Measurements from ENCODE around the gene PTGS2. TPM values are rescaled to one million over a fixed set of nuclear protein-coding genes. Genes with fewer than 3 reads are reported as not detected.
"Not testable (repeated sequence)": the region's sequence is repeated elsewhere in the genome, so short reads cannot be mapped to it uniquely, and the experiment has no call there.

The PTGS2 gene
- total and polyA plus RNA-seq, 10 donors, result 0.20 to 8.3 (median 3.2) TPM

DNA sequence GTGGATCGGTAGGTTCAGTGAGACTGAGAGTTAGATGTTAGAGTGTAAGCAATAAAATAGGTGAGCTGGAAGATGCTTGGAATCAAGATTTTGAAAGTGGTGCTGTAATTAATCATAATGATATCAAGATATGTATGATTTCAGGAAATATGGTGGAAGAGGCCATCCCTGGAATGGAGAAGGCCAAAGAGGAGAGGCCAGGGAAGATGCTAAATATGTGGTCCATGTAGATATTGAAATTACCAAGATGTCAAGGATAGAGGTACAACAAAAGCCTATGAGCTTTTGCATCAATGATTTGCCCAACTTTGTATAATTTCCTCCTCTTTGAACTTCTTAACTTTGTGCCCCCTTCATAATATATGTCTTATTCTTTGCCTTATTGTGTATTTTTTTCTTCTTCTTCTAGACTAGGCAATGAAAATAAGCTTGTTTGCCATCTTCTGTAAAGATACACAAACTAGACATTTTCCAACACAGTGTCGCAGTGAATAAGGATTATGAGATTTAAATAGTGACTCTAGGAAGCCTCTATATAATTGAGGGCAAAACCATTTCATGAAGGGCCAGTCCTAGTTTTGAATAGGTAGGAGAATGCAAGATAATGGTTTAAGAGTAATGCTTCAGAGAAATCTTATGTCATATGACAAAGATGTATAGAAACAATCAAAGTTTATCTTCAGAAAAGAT lies 8.9 kb downstream of the PTGS2 start:
- Histone ChIP-seq H3K4me1 (no peaks in the 10 kb centered on the region), H3K27me3 (replicated peaks in 1 of 7) (no peaks in the 10 kb centered on the region), H3K27ac (no peak overlapping the region), H3K4me3 (no peak overlapping the region), H3K36me3 (peaks cover 0 to 37% (median 3%) of the 10 kb centered on the region in 6 donors), H3K9me3 (peaks cover 0 to 7% (median 0%) of the 10 kb centered on the region in 8 donors)
- DNase-seq, result no peak
- TF ChIP-seq POLR2AphosphoS5 (IDR thresholded peaks at IDR 0.05), result no peak
- TF ChIP-seq, protein P1, sequence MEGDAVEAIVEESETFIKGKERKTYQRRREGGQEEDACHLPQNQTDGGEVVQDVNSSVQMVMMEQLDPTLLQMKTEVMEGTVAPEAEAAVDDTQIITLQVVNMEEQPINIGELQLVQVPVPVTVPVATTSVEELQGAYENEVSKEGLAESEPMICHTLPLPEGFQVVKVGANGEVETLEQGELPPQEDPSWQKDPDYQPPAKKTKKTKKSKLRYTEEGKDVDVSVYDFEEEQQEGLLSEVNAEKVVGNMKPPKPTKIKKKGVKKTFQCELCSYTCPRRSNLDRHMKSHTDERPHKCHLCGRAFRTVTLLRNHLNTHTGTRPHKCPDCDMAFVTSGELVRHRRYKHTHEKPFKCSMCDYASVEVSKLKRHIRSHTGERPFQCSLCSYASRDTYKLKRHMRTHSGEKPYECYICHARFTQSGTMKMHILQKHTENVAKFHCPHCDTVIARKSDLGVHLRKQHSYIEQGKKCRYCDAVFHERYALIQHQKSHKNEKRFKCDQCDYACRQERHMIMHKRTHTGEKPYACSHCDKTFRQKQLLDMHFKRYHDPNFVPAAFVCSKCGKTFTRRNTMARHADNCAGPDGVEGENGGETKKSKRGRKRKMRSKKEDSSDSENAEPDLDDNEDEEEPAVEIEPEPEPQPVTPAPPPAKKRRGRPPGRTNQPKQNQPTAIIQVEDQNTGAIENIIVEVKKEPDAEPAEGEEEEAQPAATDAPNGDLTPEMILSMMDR (IDR thresholded peaks at IDR 0.05 in 8 of 11, conservative IDR thresholded peaks at IDR 0.05 in 3 of 11), result no peak
- intact Hi-C loops (cut with DNase I; ENCODE audit: low total_unique reads), result no loop called here
- 89 to 100% (median 95%) methylated on average over 2 of the region's 2 CpGs for WGBS, 5 donors

DNA sequence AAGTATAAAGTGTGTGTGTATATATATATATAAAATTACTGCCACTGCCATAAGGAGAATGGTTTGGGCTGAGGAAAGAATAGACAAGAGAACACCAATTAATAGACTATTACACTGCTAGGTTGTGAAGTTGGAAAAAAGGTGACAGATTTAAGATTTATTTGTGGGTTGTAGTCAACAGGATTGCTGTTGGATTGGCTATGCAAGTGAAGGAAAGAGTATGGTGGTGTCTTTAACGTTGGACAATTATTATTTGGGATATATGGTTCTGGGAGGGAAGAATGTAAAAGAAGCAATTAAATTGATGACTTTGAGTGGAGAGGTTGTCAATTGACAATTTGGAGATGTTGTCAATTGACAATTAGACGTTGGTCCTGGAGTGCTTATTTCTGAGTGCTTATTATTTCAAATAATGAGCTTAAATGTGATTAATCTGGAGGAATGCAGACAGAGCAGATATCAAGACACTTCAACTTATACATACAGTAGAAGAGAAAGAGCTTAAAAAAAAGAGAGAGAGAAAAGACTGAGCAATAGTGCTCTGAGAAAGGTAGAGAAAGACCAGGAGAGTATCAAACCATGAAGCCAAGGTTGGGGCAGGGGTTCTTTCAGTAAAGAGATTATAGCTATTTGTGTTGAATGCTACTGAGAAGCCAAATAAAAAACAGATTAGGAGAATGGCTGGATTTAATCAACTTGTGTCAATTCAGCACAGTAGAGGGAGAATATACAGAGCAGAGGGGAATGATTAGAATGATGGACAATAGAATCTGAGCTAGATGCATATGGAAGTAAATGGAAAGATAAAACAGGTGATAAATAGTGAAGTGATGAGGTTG lies 9.7 kb downstream of the PTGS2 start:
- TF ChIP-seq, protein P1 (IDR thresholded peaks at IDR 0.05 in 8 of 11, conservative IDR thresholded peaks at IDR 0.05 in 3 of 11), result no peak
- TF ChIP-seq POLR2AphosphoS5 (IDR thresholded peaks at IDR 0.05), result no peak
- TF ChIP-seq POLR2A (IDR thresholded peaks at IDR 0.05), result no peak
- intact Hi-C loops (cut with DNase I; ENCODE audit: low total_unique reads), result no loop called here
- H3K4me1 ChIP-seq, result no peaks in the 10 kb centered on the region
- H3K27ac ChIP-seq, result no peak overlapping the region
- no peaks in the 10 kb centered on the region for H3K27me3 ChIP-seq (replicated peaks in 1 of 7)
- 64 to 77% (median 68%) methylated on average over 2 of the region's 2 CpGs for WGBS, 5 donors
- DNase-seq, result no peak
- H3K4me3 ChIP-seq, result no peak overlapping the region
- H3K9me3 ChIP-seq, result peaks cover 0 to 7% (median 0%) of the 10 kb centered on the region in 8 donors
- H3K36me3 ChIP-seq, result peaks cover 0 to 30% (median 3%) of the 10 kb centered on the region in 6 donors

DNA sequence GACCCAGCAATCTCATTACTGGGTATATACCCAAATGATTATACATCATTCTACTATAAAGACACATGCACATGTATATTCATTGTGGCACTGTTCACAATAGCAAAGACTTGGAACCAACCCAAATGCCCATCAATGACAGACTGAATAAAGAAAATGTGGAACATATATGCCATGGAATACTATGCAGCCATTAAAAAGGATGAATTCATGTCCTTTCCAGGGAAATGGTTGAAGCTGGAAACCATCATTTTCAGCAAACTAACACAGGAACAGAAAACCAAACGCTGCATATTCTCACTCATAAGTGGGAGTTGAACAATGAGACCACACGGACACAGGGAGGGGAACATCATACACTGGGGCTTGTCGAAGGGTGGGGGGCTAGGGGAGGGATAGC lies 10.4 kb downstream of the PTGS2 start:
- H3K9me3 ChIP-seq; intact Hi-C loops (cut with DNase I; ENCODE audit: low total_unique reads); H3K4me3 ChIP-seq; H3K4me1 ChIP-seq; H3K27ac ChIP-seq; DNase-seq; H3K27me3 ChIP-seq (replicated peaks in 1 of 7): not testable (repeated sequence)
- WGBS, 5 donors, result 88 to 94% (median 93%) methylated on average over 3 of the region's 3 CpGs
- H3K36me3 ChIP-seq, result peaks cover 0 to 22% (median 3%) of the 10 kb centered on the region in 6 donors

DNA sequence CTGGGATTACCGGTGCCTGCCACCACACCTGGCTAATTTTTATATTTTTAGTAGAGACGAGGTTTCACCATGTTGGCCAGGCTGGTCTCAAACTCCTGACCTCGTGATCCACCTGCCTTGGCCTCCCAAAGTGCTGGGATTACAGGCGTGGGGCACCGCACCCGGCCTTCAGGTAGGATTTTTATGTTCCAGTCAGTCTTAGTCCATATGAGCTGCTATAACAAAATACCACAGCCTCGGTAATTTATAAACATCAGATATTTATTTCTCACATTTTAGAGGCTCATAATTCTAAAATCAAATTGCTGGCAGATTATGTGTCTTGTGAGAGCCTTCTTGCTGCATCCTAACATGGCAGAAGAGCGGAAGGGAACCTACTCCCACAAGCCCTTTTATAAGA lies 16.0 kb downstream of the PTGS2 start:
- intact Hi-C loops (cut with DNase I; ENCODE audit: low total_unique reads); H3K27ac ChIP-seq; H3K36me3 ChIP-seq; H3K9me3 ChIP-seq; H3K4me3 ChIP-seq; DNase-seq; H3K4me1 ChIP-seq; H3K27me3 ChIP-seq (replicated peaks in 1 of 7): not testable (repeated sequence)
- WGBS, 5 donors, result 86 to 93% (median 88%) methylated on average over 8 of the region's 8 CpGs

DNA sequence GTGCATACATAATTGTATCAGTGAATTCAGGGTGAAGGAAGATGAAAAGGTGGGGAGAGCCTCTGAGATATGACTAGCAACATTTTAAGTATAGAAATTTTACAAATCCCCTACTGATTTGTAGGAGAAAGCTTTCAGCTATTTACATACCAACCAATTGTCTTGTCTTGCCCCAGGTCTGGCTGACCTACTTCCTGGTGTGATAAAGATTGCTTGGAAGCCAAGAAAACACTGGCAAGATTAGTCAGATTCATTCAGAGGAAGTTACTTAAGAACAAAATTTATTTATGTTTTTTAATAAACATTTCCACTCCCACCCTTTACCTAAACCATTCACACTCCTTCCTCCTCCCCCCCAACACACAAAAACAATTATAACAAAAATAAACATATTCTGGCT lies 17.5 kb downstream of the PTGS2 start:
- Histone ChIP-seq H3K4me1 (no peaks in the 10 kb centered on the region), H3K4me3 (no peak overlapping the region), H3K9me3 (peaks cover 0 to 5% (median 0%) of the 10 kb centered on the region in 8 donors), H3K27ac (no peak overlapping the region), H3K36me3 (no peaks in the 10 kb centered on the region), H3K27me3 (replicated peaks in 1 of 7) (no peaks in the 10 kb centered on the region)
- intact Hi-C loops (cut with DNase I; ENCODE audit: low total_unique reads), result no loop called here
- no peak for TF ChIP-seq POLR2A (IDR thresholded peaks at IDR 0.05)
- TF ChIP-seq POLR2AphosphoS5 (IDR thresholded peaks at IDR 0.05), result no peak
- no peak for DNase-seq

Measured in spleen (tissue), 11 donors.